Endodermal cell (in vitro differentiated cells): ENCODE results near the gene RAB40C. TPM values are rescaled to one million over a fixed set of nuclear protein-coding genes. Genes with fewer than 3 reads are reported as not detected.

ENCODE experiments used
- DNase-seq: peaks from one replicate; pipeline ENCODE4 v3.0.0-alpha.2; 2017
- H3K27ac ChIP-seq: 2 replicates; pipeline ENCODE4 v1.5.1; 2013; ENCODE audit warnings: mild to moderate bottlenecking, low read depth, low read length, moderate library complexity
- H3K27me3 ChIP-seq: 2 replicates; pipeline ENCODE4 v1.6.1; 2013; ENCODE audit warnings: mild to moderate bottlenecking, low read length, moderate library complexity; ENCODE audit not compliant: insufficient read depth, control insufficient read depth, poor library complexity, severe bottlenecking
- H3K36me3 ChIP-seq: 2 replicates; pipeline ENCODE4 v1.7.0; 2013; ENCODE audit warnings: mild to moderate bottlenecking, low read length, moderate library complexity; ENCODE audit not compliant: control insufficient read depth, insufficient read depth
- H3K4me1 ChIP-seq: one replicate; pipeline ENCODE4 v1.7.0; 2013; ENCODE audit warnings: low read length; ENCODE audit not compliant: control insufficient read depth, insufficient read depth
- H3K4me3 ChIP-seq: 2 replicates; pipeline ENCODE4 v1.5.1; 2013; ENCODE audit warnings: mild to moderate bottlenecking, low read length, moderate library complexity
- H3K9ac ChIP-seq: 2 replicates; pipeline ENCODE4 v1.6.1; 2013; ENCODE audit warnings: mild to moderate bottlenecking, low read length, moderate library complexity; ENCODE audit not compliant: poor library complexity, severe bottlenecking; ENCODE audit errors: extremely low read depth
- H3K9me3 ChIP-seq: 2 replicates; pipeline ENCODE4 v1.6.1; 2013; ENCODE audit warnings: mild to moderate bottlenecking, low read length, moderate library complexity; ENCODE audit not compliant: control insufficient read depth
- H3K27ac Mint-ChIP-seq: 2 replicates; pipeline ENCODE4 v1.8.0; 2020; ENCODE audit warnings: mixed read lengths
- H3K27me3 Mint-ChIP-seq: 2 replicates; pipeline ENCODE4 v1.8.0; 2021; ENCODE audit warnings: mild to moderate bottlenecking, mixed read lengths; ENCODE audit not compliant: insufficient read depth
- H3K36me3 Mint-ChIP-seq: 2 replicates; pipeline ENCODE4 v1.8.0; 2020; ENCODE audit warnings: low read depth, mixed read lengths
- H3K4me1 Mint-ChIP-seq: 2 replicates; pipeline ENCODE4 v1.8.0; 2020; ENCODE audit warnings: mixed read lengths
- H3K4me3 Mint-ChIP-seq: 2 replicates; pipeline ENCODE4 v1.8.0; 2020; ENCODE audit warnings: mild to moderate bottlenecking, moderate library complexity, mixed read lengths
- H3K9me3 Mint-ChIP-seq: 2 replicates; pipeline ENCODE4 v1.8.0; 2020; ENCODE audit warnings: mild to moderate bottlenecking, mixed read lengths
- WGBS, 2 experiments: methylation state at CpG; one replicate each; pipeline versions ENCODE4 v1.1.5 to v1.1.7; 2013; ENCODE audit warnings: missing lambda C conversion rate in 2 of 2, mixed read lengths in 1 of 2; ENCODE audit not compliant: insufficient coverage in 1 of 2, insufficient read length in 1 of 2; 5-methylcytosine and 5-hydroxymethylcytosine counted together
- total RNA-seq, 2 donors: library from RNA; stranded (reverse); fragmentation: NEBNext Ultra II Directional in 1 of 2; extraction: Animal tissue kit (Norgen Biotek cat#: 25700) in 1 of 2; gene quantifications; 2 replicates in 1 of 2; 3 replicates in 1 of 2; pipeline ENCODE4 v1.2.1, GENCODE V29; 2021
- TF ChIP-seq, protein P1 (sequence below): fragments of 200-600 bp; sonication (generic); conservative IDR thresholded peaks from 2 replicates; pipeline ENCODE4 v1.5.0; 2021; ENCODE audit warnings: antibody characterized with exemption, mild to moderate bottlenecking

The RAB40C gene
- total RNA-seq, 2 donors from 2014 or later, result 21.3 to 25.9 TPM

DNA sequence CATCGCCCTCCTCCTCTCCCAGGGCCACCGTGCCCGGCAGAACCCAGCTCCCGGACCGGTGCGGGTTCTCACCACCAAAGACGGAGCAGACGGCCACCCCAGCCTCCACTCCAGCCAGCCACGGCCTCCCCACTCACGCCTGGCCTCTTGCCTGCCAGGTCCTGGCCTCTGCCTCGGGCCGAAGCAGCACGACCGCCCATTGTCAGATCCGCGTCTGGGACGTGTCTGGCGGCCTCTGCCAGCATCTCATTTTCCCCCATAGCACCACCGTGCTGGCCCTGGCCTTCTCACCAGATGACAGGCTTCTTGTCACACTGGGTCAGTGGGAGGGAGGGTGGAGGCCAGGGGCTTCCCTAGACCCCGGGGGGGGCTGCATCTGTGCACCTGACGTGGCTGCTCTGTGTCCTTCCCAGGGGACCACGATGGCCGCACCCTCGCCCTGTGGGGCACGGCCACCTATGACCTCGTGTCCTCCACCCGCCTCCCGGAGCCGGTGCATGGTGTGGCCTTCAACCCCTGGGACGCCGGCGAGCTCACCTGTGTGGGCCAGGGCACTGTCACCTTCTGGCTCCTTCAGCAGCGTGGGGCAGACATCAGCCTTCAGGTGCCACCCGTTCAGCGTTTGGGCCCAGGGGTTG, 71.4 kb downstream of the RAB40C start:
- 81 to 91% methylated on average over 22 to 35 of the region's 35 CpGs for WGBS, 2 experiments
- no peak overlapping the region for H3K9ac ChIP-seq
- peak overlapping the region; percentile 39 for H3K27ac Mint-ChIP-seq

DNA sequence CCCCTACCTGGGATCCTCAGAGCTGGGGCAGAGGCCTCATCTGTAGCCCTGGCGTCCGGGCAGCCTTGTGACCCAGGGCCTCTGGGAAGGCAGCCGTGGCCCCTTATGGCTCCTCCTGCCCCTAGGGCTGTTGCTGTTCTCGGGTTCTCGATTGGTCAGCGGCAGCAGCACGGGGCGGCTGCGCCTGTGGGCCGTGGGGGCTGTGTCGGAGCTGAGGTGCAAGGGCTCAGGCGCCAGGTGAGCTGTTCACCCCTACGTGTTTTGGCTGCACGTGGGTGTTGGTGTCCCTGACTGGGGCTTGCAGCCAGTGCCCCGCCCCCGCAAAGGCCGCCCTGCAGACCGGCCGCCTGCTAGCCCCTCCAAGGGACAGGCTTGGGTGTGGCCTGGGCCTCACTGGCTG, 72.2 kb downstream of the RAB40C start:
- Mint-ChIP-seq H3K4me1 (peaks cover 3% of the 10 kb centered on the region), H3K27ac (no peak overlapping the region), H3K36me3 (peaks cover 8% of the 10 kb centered on the region), H3K9me3 (no peaks in the 10 kb centered on the region), H3K27me3 (no peaks in the 10 kb centered on the region), H3K4me3 (no peak overlapping the region)
- no peaks in the 10 kb centered on the region for H3K4me1 ChIP-seq
- H3K36me3 ChIP-seq, result no peaks in the 10 kb centered on the region
- H3K9me3 ChIP-seq, result no peaks in the 10 kb centered on the region
- DNase-seq, result no peak
- WGBS, 2 experiments, result 94% methylated on average over 17 to 19 of the region's 19 CpGs
- H3K9ac ChIP-seq, result no peak overlapping the region
- no peak overlapping the region for H3K27ac ChIP-seq
- H3K27me3 ChIP-seq, result no peaks in the 10 kb centered on the region
- H3K4me3 ChIP-seq, result no peak overlapping the region
- TF ChIP-seq, protein P1, sequence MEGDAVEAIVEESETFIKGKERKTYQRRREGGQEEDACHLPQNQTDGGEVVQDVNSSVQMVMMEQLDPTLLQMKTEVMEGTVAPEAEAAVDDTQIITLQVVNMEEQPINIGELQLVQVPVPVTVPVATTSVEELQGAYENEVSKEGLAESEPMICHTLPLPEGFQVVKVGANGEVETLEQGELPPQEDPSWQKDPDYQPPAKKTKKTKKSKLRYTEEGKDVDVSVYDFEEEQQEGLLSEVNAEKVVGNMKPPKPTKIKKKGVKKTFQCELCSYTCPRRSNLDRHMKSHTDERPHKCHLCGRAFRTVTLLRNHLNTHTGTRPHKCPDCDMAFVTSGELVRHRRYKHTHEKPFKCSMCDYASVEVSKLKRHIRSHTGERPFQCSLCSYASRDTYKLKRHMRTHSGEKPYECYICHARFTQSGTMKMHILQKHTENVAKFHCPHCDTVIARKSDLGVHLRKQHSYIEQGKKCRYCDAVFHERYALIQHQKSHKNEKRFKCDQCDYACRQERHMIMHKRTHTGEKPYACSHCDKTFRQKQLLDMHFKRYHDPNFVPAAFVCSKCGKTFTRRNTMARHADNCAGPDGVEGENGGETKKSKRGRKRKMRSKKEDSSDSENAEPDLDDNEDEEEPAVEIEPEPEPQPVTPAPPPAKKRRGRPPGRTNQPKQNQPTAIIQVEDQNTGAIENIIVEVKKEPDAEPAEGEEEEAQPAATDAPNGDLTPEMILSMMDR, result no peak

More for the DNA sequence above, 71.4 kb downstream of the RAB40C start:
- Histone ChIP-seq H3K4me1 (no peaks in the 10 kb centered on the region), H3K36me3 (no peaks in the 10 kb centered on the region), H3K4me3 (no peak overlapping the region), H3K27ac (no peak overlapping the region), H3K9me3 (no peaks in the 10 kb centered on the region), H3K27me3 (no peaks in the 10 kb centered on the region)
- Mint-ChIP-seq H3K27me3 (no peaks in the 10 kb centered on the region), H3K4me3 (no peak overlapping the region), H3K9me3 (no peaks in the 10 kb centered on the region), H3K4me1 (peaks cover 3% of the 10 kb centered on the region), H3K36me3 (peaks cover 8% of the 10 kb centered on the region)
- DNase-seq, result no peak
- TF ChIP-seq, protein P1, result no peak

DNA sequence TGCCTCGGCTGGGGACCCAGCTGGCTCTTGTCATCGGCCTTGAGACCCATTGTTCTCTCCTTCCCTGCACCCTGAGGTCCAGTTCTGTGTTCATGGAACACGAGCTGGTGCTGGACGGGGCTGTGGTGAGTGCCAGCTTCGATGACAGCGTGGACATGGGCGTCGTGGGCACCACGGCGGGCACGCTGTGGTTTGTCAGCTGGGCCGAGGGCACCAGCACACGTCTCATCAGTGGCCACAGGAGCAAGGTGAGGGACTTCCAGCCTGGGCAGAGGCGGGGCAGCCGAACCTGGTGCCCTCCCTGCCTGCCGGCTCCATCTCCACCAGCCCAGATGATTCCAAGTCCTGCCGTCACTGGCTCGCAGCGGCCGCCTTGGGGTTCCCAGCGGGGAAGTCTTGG, 72.7 kb downstream of the RAB40C start:
- no peaks in the 10 kb centered on the region for H3K27me3 Mint-ChIP-seq
- H3K27me3 ChIP-seq, result no peaks in the 10 kb centered on the region
- H3K4me3 ChIP-seq, result no peak overlapping the region
- H3K9me3 Mint-ChIP-seq, result no peaks in the 10 kb centered on the region
- H3K36me3 Mint-ChIP-seq, result peaks cover 9% of the 10 kb centered on the region
- TF ChIP-seq, protein P1, result no peak
- H3K27ac ChIP-seq, result no peak overlapping the region
- no peak for DNase-seq
- peaks cover 3% of the 10 kb centered on the region for H3K4me1 ChIP-seq
- H3K4me3 Mint-ChIP-seq, result no peak overlapping the region
- peaks cover 5% of the 10 kb centered on the region for H3K4me1 Mint-ChIP-seq
- no peaks in the 10 kb centered on the region for H3K9me3 ChIP-seq
- no peak overlapping the region for H3K9ac ChIP-seq
- H3K27ac Mint-ChIP-seq, result no peak overlapping the region
- WGBS, 2 experiments, result 94 to 97% methylated on average over 19 to 21 of the region's 21 CpGs
- no peaks in the 10 kb centered on the region for H3K36me3 ChIP-seq
